ENCODE data around the gene GPR153.

- TF ChIP-seq EZH2 (conservative IDR thresholded peaks at IDR 0.05; ENCODE audit: low read depth, low read length) (no peak), GABPA (IDR thresholded peaks at IDR 0.05; ENCODE audit: low read depth, low read length) (no peak), GABPA (CRISPR knock-in tag; IDR thresholded peaks at IDR 0.05; ENCODE audit: low read depth) (no peak), REST (IDR thresholded peaks at IDR 0.05; ENCODE audit: borderline replicate concordance in 1 of 2, low read depth in 1 of 2, low read length in 2 of 2) (no peak), NFIC (IDR thresholded peaks at IDR 0.05; ENCODE audit: low read length) (no peak), JUND (CRISPR knock-in tag; IDR thresholded peaks at IDR 0.05) (no peak)
Measured at GRCh38 chr1:6300342-6301048, 39.6 kb upstream of the GPR153 start.

Data from HepG2 (cell line).